ENCODE measurements around the gene MTFR1L. TPM values are rescaled to one million over a fixed set of nuclear protein-coding genes. Genes with fewer than 3 reads are reported as not detected.

The MTFR1L gene
- total RNA-seq, 2 experiments from 2014 or later = 35.3 to 43.4 TPM

DNA sequence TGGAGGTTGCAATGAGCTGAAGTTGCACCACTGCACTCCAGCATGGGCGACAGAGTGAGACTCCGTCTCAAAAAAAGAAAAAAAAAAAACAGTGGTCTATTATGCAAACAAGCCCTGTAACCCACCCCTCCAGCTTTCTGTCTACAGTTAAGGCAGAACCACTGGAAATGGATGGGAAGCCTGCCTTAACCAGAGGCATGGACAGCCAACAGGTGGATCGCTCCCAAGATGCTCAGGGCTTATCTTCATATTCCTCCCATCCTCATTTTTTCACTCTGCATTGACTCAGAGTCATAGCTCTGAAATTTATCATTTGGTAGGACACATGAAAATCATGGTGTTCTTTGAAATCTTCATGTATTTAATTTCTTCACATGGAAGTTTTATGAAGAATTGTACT lies 8.7 kb downstream of the MTFR1L start:
- intact Hi-C loops (cut with micrococcal nuclease; ENCODE audit: unreplicated experiment) = loop anchor here (10.0 kb wide), 1 partner anchor 584 kb away; the partner anchor contains the start of gene RSRP1
- BruUV-seq (replicated peaks) = no TSS peak
- H3K9me2 ChIP-seq (ENCODE audit: insufficient read depth, low read length) = no peaks in the 10 kb centered on the region
- peaks cover 73% of the 10 kb centered on the region for H3K36me3 ChIP-seq (ENCODE audit: insufficient read depth, low read length)
- no peak overlapping the region for H3K4me2 ChIP-seq (ENCODE audit: low read length)
- no peak for TF ChIP-seq EZH2phosphoT487 (IDR thresholded peaks at IDR 0.05; ENCODE audit: borderline replicate concordance, low read depth, low read length)
- no peaks in the 10 kb centered on the region for H3K9me3 ChIP-seq (ENCODE audit: low read length)
- CTCF ChIA-PET (ENCODE audit: unreplicated experiment) = no interaction called here
- no peaks in the 10 kb centered on the region for H3K4me1 ChIP-seq (ENCODE audit: insufficient read depth, low read length, poor library complexity, severe bottlenecking)
- no peak overlapping the region for H3K27ac ChIP-seq (ENCODE audit: low read depth, low read length, poor library complexity, severe bottlenecking)
- POLR2A ChIA-PET = interaction anchor here (0.6 to 0.7 kb wide), 2 partner anchors 263 to 310 kb away, joined by 3 to 4 read pairs; no protein-coding TSS in a partner anchor
- no peak for DNase-seq (ENCODE audit: low spot score)
- no peaks in the 10 kb centered on the region for H4K20me1 ChIP-seq (ENCODE audit: insufficient read depth, low read length)
- no peak overlapping the region for H2AFZ ChIP-seq (ENCODE audit: low read length)
- no peak overlapping the region for H3K4me3 ChIP-seq (ENCODE audit: low read depth, low read length, poor library complexity, severe bottlenecking)
- H3K79me2 ChIP-seq (ENCODE audit: insufficient read depth, low read depth, low read length) = no peaks in the 10 kb centered on the region; the same call in 1 of the 2 replicates

DNA sequence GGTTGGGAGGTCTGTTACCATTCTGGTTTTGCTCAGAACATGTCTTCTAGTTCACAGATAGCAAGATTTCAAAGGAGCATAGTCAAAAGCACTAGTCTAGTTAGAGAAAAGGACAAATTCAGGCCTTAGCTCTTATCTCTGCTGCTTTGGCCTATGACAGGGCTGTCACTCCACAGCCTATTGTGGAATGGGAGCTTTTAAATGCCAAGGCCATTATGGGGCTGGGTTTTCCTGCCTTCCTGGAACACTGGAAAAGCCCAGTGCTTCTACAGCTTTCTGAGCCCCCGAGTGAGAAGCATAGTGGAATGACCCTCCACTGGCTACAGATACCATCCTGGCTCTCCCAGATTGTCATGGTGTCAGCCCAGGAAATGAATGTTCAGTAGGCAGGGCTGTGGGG lies 9.3 kb downstream of the MTFR1L start:
- Histone ChIP-seq H3K4me2 (ENCODE audit: low read length) (no peak overlapping the region), H3K4me1 (ENCODE audit: insufficient read depth, low read length, poor library complexity, severe bottlenecking) (no peaks in the 10 kb centered on the region), H4K20me1 (ENCODE audit: insufficient read depth, low read length) (no peaks in the 10 kb centered on the region), H3K4me3 (ENCODE audit: low read depth, low read length, poor library complexity, severe bottlenecking) (no peak overlapping the region), H3K36me3 (ENCODE audit: insufficient read depth, low read length) (peaks cover 78% of the 10 kb centered on the region), H3K9me3 (ENCODE audit: low read length) (no peaks in the 10 kb centered on the region), H3K79me2 (ENCODE audit: insufficient read depth, low read depth, low read length) (no peaks in the 10 kb centered on the region; the same call in 1 of the 2 replicates), H3K9me2 (ENCODE audit: insufficient read depth, low read length) (no peaks in the 10 kb centered on the region), H2AFZ (ENCODE audit: low read length) (no peak overlapping the region), H3K27ac (ENCODE audit: low read depth, low read length, poor library complexity, severe bottlenecking) (no peak overlapping the region)
- no peak for DNase-seq (ENCODE audit: low spot score)
- BruUV-seq (replicated peaks) = no TSS peak
- ChIA-PET CTCF (ENCODE audit: unreplicated experiment) (no interaction called here), POLR2A (interaction anchor here (0.6 to 0.7 kb wide), 2 partner anchors 264 to 310 kb away, joined by 3 to 4 read pairs; no protein-coding TSS in a partner anchor)
- TF ChIP-seq EZH2phosphoT487 (IDR thresholded peaks at IDR 0.05; ENCODE audit: borderline replicate concordance, low read depth, low read length) = no peak
- TF ChIP-seq, protein P1, sequence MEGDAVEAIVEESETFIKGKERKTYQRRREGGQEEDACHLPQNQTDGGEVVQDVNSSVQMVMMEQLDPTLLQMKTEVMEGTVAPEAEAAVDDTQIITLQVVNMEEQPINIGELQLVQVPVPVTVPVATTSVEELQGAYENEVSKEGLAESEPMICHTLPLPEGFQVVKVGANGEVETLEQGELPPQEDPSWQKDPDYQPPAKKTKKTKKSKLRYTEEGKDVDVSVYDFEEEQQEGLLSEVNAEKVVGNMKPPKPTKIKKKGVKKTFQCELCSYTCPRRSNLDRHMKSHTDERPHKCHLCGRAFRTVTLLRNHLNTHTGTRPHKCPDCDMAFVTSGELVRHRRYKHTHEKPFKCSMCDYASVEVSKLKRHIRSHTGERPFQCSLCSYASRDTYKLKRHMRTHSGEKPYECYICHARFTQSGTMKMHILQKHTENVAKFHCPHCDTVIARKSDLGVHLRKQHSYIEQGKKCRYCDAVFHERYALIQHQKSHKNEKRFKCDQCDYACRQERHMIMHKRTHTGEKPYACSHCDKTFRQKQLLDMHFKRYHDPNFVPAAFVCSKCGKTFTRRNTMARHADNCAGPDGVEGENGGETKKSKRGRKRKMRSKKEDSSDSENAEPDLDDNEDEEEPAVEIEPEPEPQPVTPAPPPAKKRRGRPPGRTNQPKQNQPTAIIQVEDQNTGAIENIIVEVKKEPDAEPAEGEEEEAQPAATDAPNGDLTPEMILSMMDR (conservative IDR thresholded peaks at IDR 0.05; ENCODE audit: low read length) = no peak
- intact Hi-C loops (cut with micrococcal nuclease; ENCODE audit: unreplicated experiment) = loop anchor here (10.0 kb wide), 1 partner anchor 584 kb away; the partner anchor contains the start of gene RSRP1

DNA sequence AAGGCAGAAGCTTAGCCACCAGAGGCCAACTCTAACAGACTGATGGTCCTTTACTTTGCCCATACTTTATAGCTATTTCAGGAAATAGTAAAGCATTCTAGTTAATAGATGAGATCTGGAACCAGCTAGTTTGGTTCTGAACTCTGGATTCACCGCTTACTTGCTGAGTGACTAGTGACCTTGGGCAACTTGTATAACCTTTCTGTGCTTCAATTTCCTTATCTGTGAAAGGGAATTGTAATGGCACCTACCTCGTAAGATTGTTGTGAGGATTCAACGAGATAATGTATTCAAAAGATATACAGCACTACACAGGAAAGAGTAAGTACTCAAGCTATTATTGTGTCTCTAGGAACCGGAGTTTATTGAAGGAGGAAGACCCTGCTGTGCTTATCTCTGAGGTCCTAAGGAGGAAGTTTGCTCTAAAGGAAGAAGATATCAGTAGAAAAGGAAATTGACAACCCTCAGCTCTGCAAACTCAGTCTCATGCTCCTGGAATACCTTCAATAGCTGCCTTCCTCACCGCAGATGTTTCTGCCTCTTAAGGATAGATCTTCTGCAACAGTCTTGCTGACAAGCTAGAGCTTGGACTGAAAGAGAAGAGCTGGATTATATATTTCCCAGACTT lies 11.9 kb downstream of the MTFR1L start:
- no peaks in the 10 kb centered on the region for H3K9me3 ChIP-seq (ENCODE audit: low read length)
- no peak overlapping the region for H3K4me2 ChIP-seq (ENCODE audit: low read length)
- H3K9me2 ChIP-seq (ENCODE audit: insufficient read depth, low read length) = no peaks in the 10 kb centered on the region
- TF ChIP-seq, protein P1 (conservative IDR thresholded peaks at IDR 0.05; ENCODE audit: low read length) = no peak
- TF ChIP-seq EZH2phosphoT487 (IDR thresholded peaks at IDR 0.05; ENCODE audit: borderline replicate concordance, low read depth, low read length) = no peak
- intact Hi-C loops (cut with micrococcal nuclease; ENCODE audit: unreplicated experiment) = no loop called here
- no peak overlapping the region for H3K27ac ChIP-seq (ENCODE audit: low read depth, low read length, poor library complexity, severe bottlenecking)
- peaks cover 96% of the 10 kb centered on the region for H3K36me3 ChIP-seq (ENCODE audit: insufficient read depth, low read length)
- ChIA-PET CTCF (ENCODE audit: unreplicated experiment) (interaction anchor here (0.5 to 1.0 kb wide), 2 partner anchors 11 to 166 kb away, joined by 3 read pairs; no protein-coding TSS in a partner anchor), POLR2A (interaction anchor here (0.5 kb wide), 1 partner anchor 131 kb away, joined by 3 read pairs; no protein-coding TSS in a partner anchor)
- no peaks in the 10 kb centered on the region; the same call in 1 of the 2 replicates for H3K79me2 ChIP-seq (ENCODE audit: insufficient read depth, low read depth, low read length)
- no peaks in the 10 kb centered on the region for H3K4me1 ChIP-seq (ENCODE audit: insufficient read depth, low read length, poor library complexity, severe bottlenecking)
- no TSS peak for BruUV-seq (replicated peaks)
- no peak overlapping the region for H2AFZ ChIP-seq (ENCODE audit: low read length)
- H3K4me3 ChIP-seq (ENCODE audit: low read depth, low read length, poor library complexity, severe bottlenecking) = no peak overlapping the region
- DNase-seq (ENCODE audit: low spot score) = no peak
- H4K20me1 ChIP-seq (ENCODE audit: insufficient read depth, low read length) = no peaks in the 10 kb centered on the region

Measured in OCI-LY7 (cell line).